Measurements from ENCODE around the gene MGAT5B.
A peak's percentile ranks its signal among the peaks of the same experiment; 100 is the strongest.

The MGAT5B gene

DNA sequence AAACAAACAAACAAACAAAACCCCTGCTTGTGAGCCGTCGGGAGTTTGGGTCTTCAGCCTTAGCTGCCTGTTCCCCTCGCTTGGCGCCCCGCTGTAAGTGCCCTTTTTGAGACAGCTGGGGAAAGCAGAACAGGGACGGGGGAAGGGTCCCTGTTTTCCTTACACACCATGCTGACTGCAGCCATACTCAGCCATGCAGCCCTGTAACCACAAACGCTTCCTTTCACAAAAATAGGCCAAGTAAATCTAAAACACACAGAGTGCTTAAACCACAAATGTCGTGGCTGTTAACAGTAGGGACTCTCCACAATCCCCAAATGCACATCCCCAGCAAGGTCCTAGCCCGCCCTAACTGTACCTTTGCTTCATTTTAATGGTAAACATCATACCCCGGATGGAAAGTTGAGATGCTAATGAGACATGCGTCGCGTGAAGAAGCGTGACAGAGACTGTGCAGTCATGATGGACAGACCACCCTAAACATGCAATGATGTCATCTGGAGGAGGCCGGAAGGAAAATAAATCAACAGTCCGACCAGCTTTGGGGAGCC is 129.9 kb downstream of the MGAT5B start:
- H3K27ac ChIP-seq (ENCODE audit: low read length) = peak overlapping the region; percentile 79
- peak overlapping the region; percentile 87 for H2AFZ ChIP-seq (ENCODE audit: low read length)
- peak overlapping the region; percentile 39 for H3K4me3 ChIP-seq (ENCODE audit: low read length)
- H3K27me3 ChIP-seq (replicated peaks; ENCODE audit: insufficient read depth, low read length) = no peaks in the 10 kb centered on the region
- DNase-seq = peak; percentile 83
- H3K9me3 ChIP-seq (replicated peaks; ENCODE audit: insufficient read depth, low read length) = no peaks in the 10 kb centered on the region
- H3K36me3 ChIP-seq (replicated peaks; ENCODE audit: insufficient read depth, low read length) = no peaks in the 10 kb centered on the region
- H3K79me2 ChIP-seq (ENCODE audit: low read length) = no peaks in the 10 kb centered on the region
- H3K4me2 ChIP-seq (ENCODE audit: low read depth, low read length) = peak overlapping the region; percentile 67
- TF ChIP-seq EZH2phosphoT487 (IDR thresholded peaks at IDR 0.05; ENCODE audit: low read length) (no peak), CTCF (IDR thresholded peaks at IDR 0.05; ENCODE audit: low read length) (no peak), EZH2 (optimal IDR thresholded peaks at IDR 0.05; ENCODE audit: low read depth, low read length) (no peak)
- no peaks in the 10 kb centered on the region for H3K9me2 ChIP-seq (replicated peaks; ENCODE audit: insufficient read depth, low read length)
- peak overlapping the region; percentile 47 for H3K9ac ChIP-seq (ENCODE audit: low read length)
- H3K4me1 ChIP-seq (ENCODE audit: low read length) = peaks cover 20% of the 10 kb centered on the region
- H4K20me1 ChIP-seq (ENCODE audit: insufficient read depth, low read length) = no peaks in the 10 kb centered on the region
- H3F3A ChIP-seq (ENCODE audit: insufficient read depth, low read length) = peaks cover 12% of the 10 kb centered on the region; the same call in 1 of the 2 replicates

DNA sequence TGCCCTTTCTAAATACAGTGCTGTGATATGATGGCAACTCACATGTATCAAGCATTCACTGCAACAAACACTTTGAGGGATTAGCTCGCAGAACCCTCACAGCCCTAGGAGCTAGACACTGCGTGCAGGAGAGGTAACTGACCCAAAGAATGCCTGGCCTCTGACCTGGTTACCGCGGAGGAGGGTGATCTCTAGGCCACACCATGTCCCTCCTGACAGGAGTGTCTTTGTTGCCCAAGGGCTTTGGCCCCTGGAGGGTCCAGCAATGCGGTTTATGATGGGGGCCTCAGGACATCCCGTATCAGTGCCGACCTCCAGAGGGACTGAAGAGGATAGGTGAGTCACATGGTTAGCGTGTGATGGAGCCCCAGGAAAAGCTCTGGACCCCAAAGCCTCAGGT is 130.6 kb downstream of the MGAT5B start:
- Histone ChIP-seq H3F3A (ENCODE audit: insufficient read depth, low read length) (peaks cover 12% of the 10 kb centered on the region; the same call in 1 of the 2 replicates), H3K4me2 (ENCODE audit: low read depth, low read length) (peak overlapping the region; percentile 67), H3K27me3 (replicated peaks; ENCODE audit: insufficient read depth, low read length) (no peaks in the 10 kb centered on the region), H3K36me3 (replicated peaks; ENCODE audit: insufficient read depth, low read length) (no peaks in the 10 kb centered on the region), H3K9me3 (replicated peaks; ENCODE audit: insufficient read depth, low read length) (no peaks in the 10 kb centered on the region), H3K4me1 (ENCODE audit: low read length) (peaks cover 20% of the 10 kb centered on the region), H4K20me1 (ENCODE audit: insufficient read depth, low read length) (no peaks in the 10 kb centered on the region), H3K4me3 (ENCODE audit: low read length) (peak overlapping the region; percentile 39), H3K9me2 (replicated peaks; ENCODE audit: insufficient read depth, low read length) (no peaks in the 10 kb centered on the region), H3K27ac (ENCODE audit: low read length) (peak overlapping the region; percentile 79), H3K79me2 (ENCODE audit: low read length) (no peaks in the 10 kb centered on the region), H2AFZ (ENCODE audit: low read length) (peak overlapping the region; percentile 87), H3K9ac (ENCODE audit: low read length) (peak overlapping the region; percentile 47)
- peak; percentile 28 for DNase-seq
- TF ChIP-seq CTCF (IDR thresholded peaks at IDR 0.05; ENCODE audit: low read length) = no peak
